ENCODE measurements around the gene PM20D2. TPM values are rescaled to one million over a fixed set of nuclear protein-coding genes. Genes with fewer than 3 reads are reported as not detected.

The PM20D2 gene
- total and polyA plus RNA-seq, 2 of the 13 experiments (the other 11 are each of a cell fraction or from before 2014, with no cell fraction given) = 13.3 to 26.3 TPM

- TF ChIP-seq, protein P1, sequence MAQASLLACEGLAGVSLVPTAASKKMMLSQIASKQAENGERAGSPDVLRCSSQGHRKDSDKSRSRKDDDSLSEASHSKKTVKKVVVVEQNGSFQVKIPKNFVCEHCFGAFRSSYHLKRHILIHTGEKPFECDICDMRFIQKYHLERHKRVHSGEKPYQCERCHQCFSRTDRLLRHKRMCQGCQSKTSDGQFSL (CRISPR knock-in tag; IDR thresholded peaks at IDR 0.05) = no peak
- TF ChIP-seq CEBPB (IDR thresholded peaks at IDR 0.05; ENCODE audit: borderline replicate concordance, low read depth, low read length) = no peak
- TF ChIP-seq ATM (IDR thresholded peaks at IDR 0.05; ENCODE audit: borderline replicate concordance) = no peak
- TF ChIP-seq ZEB1 (IDR thresholded peaks at IDR 0.05; ENCODE audit: insufficient replicate concordance, low read depth) = no peak
- no peak for TF ChIP-seq NFRKB (IDR thresholded peaks at IDR 0.05)
- TF ChIP-seq, protein P2, sequence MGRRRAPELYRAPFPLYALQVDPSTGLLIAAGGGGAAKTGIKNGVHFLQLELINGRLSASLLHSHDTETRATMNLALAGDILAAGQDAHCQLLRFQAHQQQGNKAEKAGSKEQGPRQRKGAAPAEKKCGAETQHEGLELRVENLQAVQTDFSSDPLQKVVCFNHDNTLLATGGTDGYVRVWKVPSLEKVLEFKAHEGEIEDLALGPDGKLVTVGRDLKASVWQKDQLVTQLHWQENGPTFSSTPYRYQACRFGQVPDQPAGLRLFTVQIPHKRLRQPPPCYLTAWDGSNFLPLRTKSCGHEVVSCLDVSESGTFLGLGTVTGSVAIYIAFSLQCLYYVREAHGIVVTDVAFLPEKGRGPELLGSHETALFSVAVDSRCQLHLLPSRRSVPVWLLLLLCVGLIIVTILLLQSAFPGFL (CRISPR knock-in tag; IDR thresholded peaks at IDR 0.05) = no peak
- TF ChIP-seq KLF12 (CRISPR knock-in tag; IDR thresholded peaks at IDR 0.05; ENCODE audit: borderline replicate concordance) = no peak
- TF ChIP-seq IKZF5 (CRISPR knock-in tag; IDR thresholded peaks at IDR 0.05) = no peak
- TF ChIP-seq THAP8 (CRISPR knock-in tag; IDR thresholded peaks at IDR 0.05; ENCODE audit: borderline replicate concordance) = no peak
- no peak for TF ChIP-seq ZNF800 (CRISPR knock-in tag; IDR thresholded peaks at IDR 0.05)
- TF ChIP-seq, protein P3, sequence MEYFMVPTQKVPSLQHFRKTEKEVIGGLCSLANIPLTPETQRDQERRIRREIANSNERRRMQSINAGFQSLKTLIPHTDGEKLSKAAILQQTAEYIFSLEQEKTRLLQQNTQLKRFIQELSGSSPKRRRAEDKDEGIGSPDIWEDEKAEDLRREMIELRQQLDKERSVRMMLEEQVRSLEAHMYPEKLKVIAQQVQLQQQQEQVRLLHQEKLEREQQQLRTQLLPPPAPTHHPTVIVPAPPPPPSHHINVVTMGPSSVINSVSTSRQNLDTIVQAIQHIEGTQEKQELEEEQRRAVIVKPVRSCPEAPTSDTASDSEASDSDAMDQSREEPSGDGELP (IDR thresholded peaks at IDR 0.05; ENCODE audit: borderline replicate concordance, low read depth) = no peak
- TF ChIP-seq ZNF720 (CRISPR knock-in tag; IDR thresholded peaks at IDR 0.05) = no peak
Observed at GRCh38 chr6:89111933-89112332, 33.9 kb upstream of the PM20D2 start (continued).

Measured in HepG2 (cell line).